T-cell (primary cell): ENCODE measurements around the gene TDP1. TPM values are rescaled to one million over a fixed set of nuclear protein-coding genes. Genes with fewer than 3 reads are reported as not detected.

Experiments used
- ATAC-seq, 4 experiments: fragments of 200-7000 bp in 3 of 4; fragments of 150-1000 bp in 1 of 4; cut with Tn5 transposase; replicated peaks in 1 of 4; 1 replicate in 3 of 4; 2 replicates in 1 of 4; pipeline ENCODE4 v1.10.0; 2021; ENCODE audit warnings: moderate library complexity in 3 of 4, mild to moderate bottlenecking in 2 of 4, moderate number of reproducible peaks in 1 of 4
- CTCF ChIA-PET, 2 donors: fragments of 300-600 bp; sonication (Branson Sonifier 250); formaldehyde crosslinking; loops; one replicate each; lab custom pipeline; 2022; ENCODE audit warnings: antibody characterized with exemption in 2 of 2; lab: Charles Lee
- POLR2A ChIA-PET, 2 donors: fragments of 300-600 bp; sonication (Branson Sonifier 250); formaldehyde crosslinking; loops; one replicate each; lab custom pipeline; 2022; ENCODE audit warnings: antibody characterized with exemption in 2 of 2; lab: Charles Lee
- DNase-seq, 35 experiments: peaks; one replicate each; pipeline versions ENCODE4 v3.0.0 to v3.0.0-alpha.2; 2013 to 2023
- H3K27ac ChIP-seq: one replicate; pipeline ENCODE4 v1.5.1; 2013; ENCODE audit warnings: low read length
- H3K27me3 ChIP-seq, 2 experiments: replicated peaks in 1 of 2; 1 replicate in 1 of 2; 2 replicates in 1 of 2; pipeline versions ENCODE4 v1.6.1 to v1.7.0; 2013; ENCODE audit warnings: low read length in 1 of 2, mixed read lengths in 1 of 2; ENCODE audit not compliant: control insufficient read depth in 2 of 2, insufficient read depth in 2 of 2; ENCODE audit errors: extremely low read depth in 1 of 2
- H3K36me3 ChIP-seq, 2 donors: 1 replicate in 1 of 2; 2 replicates in 1 of 2; pipeline versions ENCODE4 v1.6.1 to v1.7.0; 2013; ENCODE audit warnings: low read length in 1 of 2; ENCODE audit not compliant: control insufficient read depth in 2 of 2, insufficient read depth in 1 of 2; ENCODE audit errors: extremely low read depth in 1 of 2
- H3K4me1 ChIP-seq, 2 experiments: 1 replicate in 1 of 2; 2 replicates in 1 of 2; pipeline versions ENCODE4 v1.6.1 to v1.7.0; 2013; ENCODE audit warnings: low read length in 2 of 2, mixed read lengths in 1 of 2; ENCODE audit not compliant: insufficient read depth in 2 of 2, control insufficient read depth in 1 of 2; ENCODE audit errors: extremely low read depth in 1 of 2
- H3K4me3 ChIP-seq, 2 donors: 1 replicate in 1 of 2; 2 replicates in 1 of 2; pipeline versions ENCODE4 v1.5.1 to v1.7.0; 2013; ENCODE audit warnings: mild to moderate bottlenecking in 2 of 2, low read length in 1 of 2, moderate library complexity in 1 of 2; ENCODE audit not compliant: control insufficient read depth in 1 of 2; ENCODE audit errors: extremely low read depth in 1 of 2
- H3K9me3 ChIP-seq: 2 replicates; pipeline ENCODE4 v1.7.0; 2013
- H3K27ac Mint-ChIP-seq, 2 donors: one replicate each; pipeline ENCODE4 v1.8.0; 2020 to 2021; ENCODE audit warnings: mild to moderate bottlenecking in 2 of 2, mixed read lengths in 2 of 2
- H3K27me3 Mint-ChIP-seq, 2 donors: one replicate each; pipeline ENCODE4 v1.8.0; 2021 to 2022; ENCODE audit warnings: mixed read lengths in 2 of 2
- H3K36me3 Mint-ChIP-seq: one replicate; pipeline ENCODE4 v1.8.0; 2021; ENCODE audit warnings: mixed read lengths
- H3K4me1 Mint-ChIP-seq, 3 donors: one replicate each; pipeline ENCODE4 v1.8.0; 2020 to 2022; ENCODE audit warnings: mixed read lengths in 3 of 3, mild to moderate bottlenecking in 1 of 3
- H3K4me3 Mint-ChIP-seq, 3 donors: one replicate each; pipeline ENCODE4 v1.8.0; 2020 to 2022; ENCODE audit warnings: mild to moderate bottlenecking in 3 of 3, mixed read lengths in 3 of 3, moderate library complexity in 3 of 3
- H3K9me3 Mint-ChIP-seq, 3 donors: one replicate each; pipeline ENCODE4 v1.8.0; 2020 to 2022; ENCODE audit warnings: mixed read lengths in 3 of 3
- WGBS: methylation state at CpG from one replicate; pipeline ENCODE4 v1.1.5; 2013; ENCODE audit warnings: missing lambda C conversion rate; ENCODE audit not compliant: insufficient coverage; 5-methylcytosine and 5-hydroxymethylcytosine counted together
- total RNA-seq, 35 experiments: library from RNA in 6 of 35; stranded (reverse) in 6 of 35; fragments of 120-200 nt in 1 of 35; gene quantifications; one replicate each; pipeline versions ENCODE4 v1.2.1 to v1.2.4 and lab custom pipeline; 2013 to 2026

The TDP1 gene
- total RNA-seq, 5 donors from 2014 or later (not counting 1 experiment from before 2014, with no cell fraction given), result 42.8 to 72.9 (median 44.4) TPM

DNA sequence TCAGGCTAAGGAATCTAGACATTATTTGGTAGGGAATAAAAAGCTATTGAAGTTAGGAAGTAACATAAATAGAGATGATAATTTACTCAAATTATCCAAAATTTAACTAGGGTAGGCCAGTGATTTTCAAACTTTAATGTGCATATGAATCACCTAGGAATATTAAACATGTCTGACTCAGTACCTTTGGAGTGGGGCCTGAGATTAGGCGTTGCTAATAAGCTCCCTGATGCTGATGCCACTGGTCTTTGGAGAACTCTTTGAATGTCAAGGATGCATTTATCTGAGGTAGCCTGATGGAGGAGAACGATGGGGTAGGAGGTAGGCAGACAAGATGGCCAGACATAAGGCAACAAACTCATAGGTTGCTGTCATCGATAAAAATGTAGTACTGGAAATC, 34.4 kb upstream of the TDP1 start:
- Histone ChIP-seq H3K27ac (no peak overlapping the region), H3K9me3 (no peaks in the 10 kb centered on the region), H3K36me3 (no peaks in the 10 kb centered on the region), H3K4me3 (no peak overlapping the region), H3K4me1 (no peaks in the 10 kb centered on the region), H3K27me3 (no peaks in the 10 kb centered on the region)
- DNase-seq, result no peak
- ChIA-PET CTCF (interaction anchor here (1.2 to 1.6 kb wide), 2 partner anchors 18 to 893 kb away, joined by 3 to 5 read pairs; no protein-coding TSS in a partner anchor), POLR2A (no interaction called here)
- no peaks in the 10 kb centered on the region for H3K9me3 Mint-ChIP-seq
- no peaks in the 10 kb centered on the region for H3K4me1 Mint-ChIP-seq
- no peaks in the 10 kb centered on the region for H3K27me3 Mint-ChIP-seq
- peaks cover 5% of the 10 kb centered on the region for H3K36me3 Mint-ChIP-seq
- H3K27ac Mint-ChIP-seq, result no peak overlapping the region
- 97% methylated on average over 3 of the region's 3 CpGs for WGBS
- no peak for ATAC-seq
- H3K4me3 Mint-ChIP-seq, result no peak overlapping the region

DNA sequence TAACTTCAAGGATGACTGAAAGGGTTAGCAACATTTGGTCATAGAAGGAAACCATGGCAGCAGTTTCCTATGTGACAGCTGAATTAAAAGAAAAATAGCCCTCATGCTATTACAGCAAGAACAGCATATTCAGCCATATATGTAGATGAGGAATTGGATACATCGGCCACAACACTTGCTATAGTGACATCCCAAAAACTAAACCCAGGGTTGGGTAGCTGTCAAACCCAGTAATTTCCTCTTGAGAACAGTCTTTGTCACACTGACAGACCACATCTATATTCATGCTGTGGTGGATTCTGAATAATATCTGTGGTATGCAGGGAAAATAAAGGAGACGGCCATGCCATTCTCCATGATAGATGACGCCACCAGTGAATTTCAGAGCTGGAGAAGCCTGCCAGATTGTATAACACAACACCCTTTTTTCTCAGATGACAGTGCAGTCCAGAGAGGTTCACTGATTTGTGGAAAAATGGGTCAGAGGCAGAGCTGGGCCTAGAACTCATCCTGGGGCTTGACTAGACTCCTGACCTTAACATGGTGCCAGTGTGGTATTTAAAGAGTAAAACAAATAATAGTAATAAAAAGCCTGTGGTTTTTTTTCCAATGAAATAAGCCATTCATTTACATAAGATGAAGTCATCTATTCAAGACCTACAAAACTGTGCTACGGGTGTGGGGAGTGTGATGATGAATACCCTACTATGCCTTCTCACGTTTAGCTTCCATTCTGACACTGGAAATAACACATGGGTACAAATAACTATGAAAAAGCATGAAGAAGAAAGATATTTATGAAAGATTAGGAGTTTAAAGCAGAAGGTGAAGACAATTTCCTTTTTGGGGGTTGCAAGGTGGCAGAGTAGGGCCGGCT, 33.5 kb upstream of the TDP1 start:
- H3K36me3 ChIP-seq, result no peaks in the 10 kb centered on the region
- H3K27me3 ChIP-seq, result no peaks in the 10 kb centered on the region
- no peaks in the 10 kb centered on the region for H3K9me3 ChIP-seq
- Mint-ChIP-seq H3K27ac (no peak overlapping the region), H3K4me1 (no peaks in the 10 kb centered on the region), H3K4me3 (no peak overlapping the region), H3K27me3 (no peaks in the 10 kb centered on the region), H3K9me3 (no peaks in the 10 kb centered on the region), H3K36me3 (peaks cover 8% of the 10 kb centered on the region)
- CTCF ChIA-PET, result interaction anchor here in 1 of 2 donors (1.2 kb wide), 1 partner anchor 894 kb away, joined by 3 read pairs; no protein-coding TSS in a partner anchor
- WGBS, result 100% methylated on average over 1 of the region's 6 CpGs
- H3K4me3 ChIP-seq, result no peak overlapping the region
- ATAC-seq (no peak), DNase-seq (no peak)
- H3K4me1 ChIP-seq, result no peaks in the 10 kb centered on the region
- H3K27ac ChIP-seq, result no peak overlapping the region
- POLR2A ChIA-PET, result no interaction called here

DNA sequence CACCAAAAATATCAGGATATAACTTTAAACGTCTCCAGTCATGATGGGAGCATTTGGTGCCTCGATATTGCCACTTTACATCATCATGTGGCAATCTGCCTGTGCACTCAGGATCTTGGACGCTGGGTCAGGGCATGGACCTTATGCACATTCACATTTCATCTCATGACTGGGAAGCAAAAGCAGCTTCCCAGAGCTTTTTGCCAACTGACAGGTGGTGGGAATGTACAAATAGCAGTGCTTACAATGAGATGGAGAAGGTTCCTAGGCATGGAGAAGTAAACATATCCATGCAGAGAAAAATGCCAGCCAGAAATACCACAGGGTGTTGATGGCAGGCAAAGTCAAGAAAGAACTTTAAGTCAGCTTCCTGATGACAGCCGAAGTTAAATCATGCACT, 31.5 kb upstream of the TDP1 start:
- WGBS, result 33% methylated on average over 1 of the region's 4 CpGs
- POLR2A ChIA-PET, result no interaction called here
- Mint-ChIP-seq H3K9me3 (no peaks in the 10 kb centered on the region), H3K4me3 (no peak overlapping the region), H3K4me1 (no peaks in the 10 kb centered on the region), H3K27me3 (no peaks in the 10 kb centered on the region), H3K36me3 (peaks cover 8% of the 10 kb centered on the region), H3K27ac (no peak overlapping the region)
- CTCF ChIA-PET, result no interaction called here
- no peak for DNase-seq
- no peak for ATAC-seq
- Histone ChIP-seq H3K4me3 (no peak overlapping the region), H3K36me3 (no peaks in the 10 kb centered on the region), H3K27me3 (no peaks in the 10 kb centered on the region), H3K4me1 (no peaks in the 10 kb centered on the region), H3K27ac (no peak overlapping the region), H3K9me3 (no peaks in the 10 kb centered on the region)

DNA sequence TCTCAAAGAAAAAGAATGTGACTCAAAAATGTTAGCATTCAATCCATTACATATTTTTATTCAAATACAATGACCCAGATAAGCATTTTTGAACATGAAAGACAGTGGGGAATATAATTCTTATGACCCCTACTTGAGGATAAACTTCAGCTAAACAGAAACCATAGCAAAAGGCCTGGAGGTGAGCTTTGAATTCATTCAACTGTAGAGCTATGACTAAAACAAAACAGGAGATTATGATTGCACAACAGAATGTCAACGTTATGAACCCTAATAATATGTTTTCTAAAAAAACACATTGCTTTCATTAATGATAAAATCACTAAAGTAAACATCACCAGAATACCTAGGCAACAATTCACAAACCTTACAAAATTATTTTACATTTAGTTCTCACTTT, 29.0 kb upstream of the TDP1 start:
- Histone ChIP-seq H3K9me3 (no peaks in the 10 kb centered on the region), H3K4me1 (no peaks in the 10 kb centered on the region), H3K27me3 (no peaks in the 10 kb centered on the region), H3K36me3 (no peaks in the 10 kb centered on the region), H3K27ac (no peak overlapping the region), H3K4me3 (no peak overlapping the region)
- Mint-ChIP-seq H3K4me1 (no peaks in the 10 kb centered on the region), H3K27ac (no peak overlapping the region), H3K36me3 (peaks cover 16% of the 10 kb centered on the region), H3K4me3 (no peak overlapping the region), H3K9me3 (no peaks in the 10 kb centered on the region), H3K27me3 (no peaks in the 10 kb centered on the region)
- ChIA-PET CTCF (no interaction called here), POLR2A (no interaction called here)
- ATAC-seq, result no peak
- WGBS, result no CpG with 5 or more reads among the region's 1 CpG
- no peak for DNase-seq

DNA sequence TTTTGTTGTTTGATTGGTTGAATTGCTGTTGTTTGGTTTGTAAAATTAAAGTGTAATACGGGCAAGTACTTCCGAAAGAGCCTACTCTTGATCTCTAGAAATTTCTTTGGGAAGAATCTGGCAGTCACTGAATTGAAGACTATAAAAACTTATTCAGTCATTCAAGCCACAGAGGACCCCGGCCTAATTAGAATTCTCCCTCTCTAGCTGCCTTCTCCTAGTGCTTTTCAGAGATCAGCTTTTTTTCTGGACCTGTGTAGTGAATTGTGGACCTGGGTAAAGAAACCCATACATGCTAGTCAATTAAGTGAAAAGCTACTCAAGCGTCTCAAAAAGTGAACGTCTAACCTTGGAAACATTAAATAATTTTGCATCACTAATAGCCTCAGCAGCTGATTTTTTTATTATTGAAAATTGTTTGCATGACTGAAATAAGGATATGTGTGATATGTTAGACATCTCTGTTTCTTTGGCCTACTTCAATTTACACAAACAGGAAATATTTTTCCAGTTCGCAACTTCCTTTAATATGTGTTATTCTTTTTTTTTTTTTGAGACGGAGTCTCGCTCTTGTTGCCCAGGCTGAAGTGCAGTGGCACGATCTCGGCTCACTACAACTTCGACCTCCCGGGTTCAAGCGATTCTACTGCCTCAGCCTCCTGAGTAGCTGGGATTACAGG, 28.4 kb upstream of the TDP1 start:
- Histone ChIP-seq H3K27me3 (no peaks in the 10 kb centered on the region), H3K27ac (no peak overlapping the region), H3K36me3 (no peaks in the 10 kb centered on the region), H3K9me3 (no peaks in the 10 kb centered on the region), H3K4me3 (no peak overlapping the region), H3K4me1 (no peaks in the 10 kb centered on the region)
- Mint-ChIP-seq H3K27ac (no peak overlapping the region), H3K27me3 (no peaks in the 10 kb centered on the region), H3K4me3 (no peak overlapping the region), H3K9me3 (no peaks in the 10 kb centered on the region), H3K36me3 (peaks cover 16% of the 10 kb centered on the region), H3K4me1 (no peaks in the 10 kb centered on the region)
- 86% methylated on average over 7 of the region's 13 CpGs for WGBS
- CTCF ChIA-PET, result no interaction called here
- ATAC-seq (no peak), DNase-seq (no peak)
- POLR2A ChIA-PET, result no interaction called here

DNA sequence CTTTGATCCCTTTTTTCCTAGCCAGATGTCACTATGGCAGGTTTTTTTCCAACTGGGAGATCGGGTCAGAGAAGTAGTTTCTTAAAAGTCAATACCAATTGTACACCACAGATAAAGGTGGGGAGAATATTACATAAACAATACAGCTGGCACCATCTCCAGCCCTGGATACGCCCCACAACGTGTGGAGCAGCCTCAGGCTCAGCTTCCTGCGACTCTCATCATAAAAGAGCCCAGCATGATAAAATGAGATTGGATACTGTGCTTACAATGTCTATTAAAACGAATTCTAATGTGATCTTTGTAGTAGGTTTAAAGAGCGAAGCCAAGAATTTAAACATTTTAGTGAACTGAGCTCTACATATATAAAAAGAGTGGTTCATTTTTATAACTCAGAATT, 22.7 kb upstream of the TDP1 start:
- Histone ChIP-seq H3K27ac (no peak overlapping the region), H3K36me3 (no peaks in the 10 kb centered on the region), H3K9me3 (no peaks in the 10 kb centered on the region), H3K27me3 (no peaks in the 10 kb centered on the region), H3K4me3 (no peak overlapping the region), H3K4me1 (no peaks in the 10 kb centered on the region)
- POLR2A ChIA-PET, result no interaction called here
- WGBS, result no CpG with 5 or more reads among the region's 6 CpGs
- H3K4me3 Mint-ChIP-seq, result no peak overlapping the region
- DNase-seq (no peak), ATAC-seq (no peak)
- peaks cover 15% of the 10 kb centered on the region for H3K36me3 Mint-ChIP-seq
- H3K9me3 Mint-ChIP-seq, result no peaks in the 10 kb centered on the region
- no peaks in the 10 kb centered on the region for H3K4me1 Mint-ChIP-seq
- no peak overlapping the region for H3K27ac Mint-ChIP-seq
- CTCF ChIA-PET, result interaction anchor here in 1 of 2 donors (0.5 to 1.4 kb wide), 4 partner anchors 15 to 1263 kb away, joined by 3 to 6 read pairs (median 3); no protein-coding TSS in a partner anchor
- no peaks in the 10 kb centered on the region for H3K27me3 Mint-ChIP-seq
